Activated T-cell treated with anti-CD3 and anti-CD28 coated beads, Interleukin-2, amount 50 U/mL, for 48 hours (primary cell): ENCODE data around the gene SH2D3C.
"Not testable (repeated sequence)": the region's sequence is repeated elsewhere in the genome, so short reads cannot be mapped to it uniquely, and the experiment has no call there.

Experiments used
- DNase-seq, 2 experiments: peaks; one replicate each; pipeline ENCODE4 v3.0.0-alpha.2; 2020

The SH2D3C gene

GRCh38 chr9:127763918-127764384 is 14.5 kb downstream of the SH2D3C start:
- peak; percentile 55 to 59 for DNase-seq

DNA sequence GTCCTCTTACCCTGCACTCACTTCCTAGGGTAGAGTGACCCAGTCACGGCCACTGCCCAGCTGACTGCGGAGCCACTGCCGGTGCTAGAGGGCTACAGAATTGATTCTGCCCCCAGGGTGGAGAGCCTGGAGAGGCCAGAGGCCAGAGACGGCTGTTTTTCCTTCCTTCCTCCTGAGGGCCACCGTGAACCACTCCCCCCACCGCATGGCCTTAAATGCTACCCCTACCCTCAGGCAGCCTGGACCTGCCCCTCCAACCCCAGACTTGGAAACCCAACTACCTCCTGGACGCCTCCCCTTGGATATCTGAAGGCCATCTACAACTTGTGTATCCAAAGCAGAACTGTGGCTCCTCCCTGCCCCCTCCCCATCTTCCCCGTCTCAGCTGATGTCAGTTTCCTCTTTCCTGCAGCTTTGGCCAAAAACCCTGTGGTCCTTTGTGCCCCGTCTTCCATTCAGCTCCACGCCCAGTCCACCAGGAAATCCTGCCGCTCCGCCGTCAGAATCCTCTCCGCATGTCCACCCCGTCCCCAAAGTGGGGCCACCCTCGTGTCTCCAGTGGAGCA is 16.3 kb downstream of the SH2D3C start:
- no peak for DNase-seq

GRCh38 chr9:127761491-127761956 is 16.9 kb downstream of the SH2D3C start:
- DNase-seq, result no peak

- no peak for DNase-seq
Measured at GRCh38 chr9:127761061-127761460, 17.4 kb downstream of the SH2D3C start.

DNA sequence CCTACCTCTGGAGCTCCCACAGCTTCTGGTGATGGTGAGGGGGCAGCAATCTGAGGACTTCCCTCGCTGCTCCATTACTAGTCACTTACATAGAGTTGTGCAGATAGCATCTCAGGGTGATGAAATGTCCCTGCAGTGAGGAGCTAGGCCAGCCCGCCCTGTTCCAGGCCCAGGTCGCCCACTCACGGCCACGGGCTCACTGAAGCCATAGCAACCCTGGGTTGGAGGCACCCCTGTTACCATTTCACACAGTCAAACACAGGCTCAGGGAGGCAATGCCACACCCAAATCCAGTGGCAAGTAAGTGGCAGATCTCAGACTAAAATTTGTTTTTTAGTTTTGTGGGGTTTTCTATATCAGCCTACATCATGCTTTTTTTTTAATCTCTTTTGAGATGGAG is 19.6 kb downstream of the SH2D3C start:
- no peak for DNase-seq

DNA sequence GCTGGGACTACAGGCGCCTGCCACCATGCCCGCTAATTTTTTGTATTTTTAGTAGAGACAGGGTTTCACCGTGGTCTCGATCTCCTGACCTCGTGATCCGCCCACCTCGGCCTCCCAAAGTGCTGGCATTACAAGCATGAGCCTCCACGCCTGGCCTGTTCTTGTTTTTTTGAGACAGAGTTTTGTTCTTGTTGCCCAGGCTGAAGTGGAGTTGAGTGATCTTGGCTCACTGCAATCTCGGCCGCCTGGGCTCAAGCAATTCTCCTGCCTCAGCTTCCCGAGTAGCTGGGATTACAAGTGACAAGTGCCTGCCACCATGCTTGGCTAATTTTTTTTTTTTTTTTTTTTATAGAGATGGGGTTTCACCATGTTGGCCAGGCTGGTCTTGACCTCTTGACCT is 21.7 kb downstream of the SH2D3C start:
- not testable (repeated sequence) for DNase-seq

DNA sequence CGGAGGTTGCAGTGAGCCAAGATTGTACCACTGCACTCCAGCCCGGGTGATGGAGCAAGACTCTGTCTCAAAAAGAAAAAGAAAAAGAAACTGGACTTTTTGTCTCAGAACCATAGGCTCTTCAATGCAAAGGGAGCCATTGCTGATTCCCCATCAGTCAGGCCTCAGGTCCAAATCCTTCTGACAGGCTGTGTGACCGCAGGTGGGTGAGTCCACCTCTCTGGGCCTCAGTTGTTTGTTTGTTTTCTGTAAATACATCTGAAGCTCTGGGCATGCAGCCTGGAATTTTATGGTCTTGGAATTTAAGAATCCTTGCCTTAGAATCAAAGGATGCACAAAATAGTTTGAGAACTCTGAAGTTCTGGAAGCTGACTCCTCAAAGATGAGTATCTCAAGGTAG is 22.2 kb downstream of the SH2D3C start:
- DNase-seq, result no peak

- DNase-seq, result no peak
Measured at GRCh38 chr9:127755061-127756060, 23.1 kb downstream of the SH2D3C start.

GRCh38 chr9:127754099-127755060 is 24.1 kb downstream of the SH2D3C start:
- DNase-seq, result no peak

GRCh38 chr9:127753622-127754021 is 24.8 kb downstream of the SH2D3C start:
- DNase-seq, result no peak

DNA sequence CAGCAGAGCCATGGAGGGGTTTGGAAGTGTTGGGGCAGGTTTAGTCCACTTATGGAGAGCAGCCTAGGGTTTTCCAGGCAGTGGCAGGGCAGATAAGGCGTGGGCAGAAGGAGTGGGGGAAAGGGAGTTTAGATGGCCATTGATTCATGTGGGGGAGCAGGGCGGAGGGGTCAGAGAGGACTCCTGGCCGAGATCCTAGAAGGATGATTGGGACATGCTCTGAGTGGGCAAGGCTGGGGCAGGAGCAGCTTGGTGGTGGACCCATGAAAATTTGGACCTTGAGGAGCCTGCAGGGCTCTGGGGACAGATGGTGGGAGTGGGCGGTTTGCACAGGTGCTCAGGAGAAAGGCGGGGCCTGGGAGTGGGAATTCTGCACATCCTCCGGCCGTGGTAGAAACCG is 25.3 kb downstream of the SH2D3C start:
- DNase-seq, result no peak

GRCh38 chr9:127751269-127752054 is 27.0 kb downstream of the SH2D3C start:
- no peak for DNase-seq

DNA sequence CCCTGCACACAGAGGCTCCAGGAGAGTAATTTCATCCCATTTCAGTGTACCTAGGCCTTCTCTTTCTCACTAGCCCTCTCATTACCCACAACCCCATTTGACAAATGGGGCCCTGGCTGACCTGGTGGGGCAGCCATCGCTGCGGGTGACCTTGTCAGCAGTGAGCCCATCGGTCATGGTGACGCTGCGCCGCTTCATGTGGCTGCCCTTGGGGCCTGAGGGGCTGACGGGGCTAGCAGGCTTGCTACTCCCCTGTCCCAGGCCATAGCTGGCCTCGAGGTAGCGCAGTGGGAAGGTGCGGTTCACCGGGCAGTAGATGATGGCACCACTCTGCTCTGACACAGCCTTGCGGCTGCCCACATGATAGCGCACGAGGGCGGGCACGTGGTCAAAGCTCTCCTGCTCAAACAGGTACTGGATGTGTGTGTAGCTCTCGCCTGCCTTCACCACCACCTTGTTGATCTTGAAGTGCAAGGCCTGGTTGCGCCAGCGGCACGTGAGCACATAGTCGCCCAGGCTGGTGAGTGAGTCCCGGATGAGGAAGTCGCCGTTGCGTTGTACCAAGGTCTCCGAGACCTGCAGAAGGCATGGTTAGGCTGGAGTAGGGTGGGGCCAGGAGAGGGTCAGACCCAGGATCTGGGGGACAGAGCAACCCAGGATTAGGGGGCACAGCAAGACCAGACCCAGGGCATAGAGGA is 29.2 kb downstream of the SH2D3C start:
- DNase-seq, result no peak

- DNase-seq, result no peak
Measured at GRCh38 chr9:127746959-127747569, 31.4 kb downstream of the SH2D3C start.

GRCh38 chr9:127744398-127745110 is 33.9 kb downstream of the SH2D3C start:
- no peak for DNase-seq

DNA sequence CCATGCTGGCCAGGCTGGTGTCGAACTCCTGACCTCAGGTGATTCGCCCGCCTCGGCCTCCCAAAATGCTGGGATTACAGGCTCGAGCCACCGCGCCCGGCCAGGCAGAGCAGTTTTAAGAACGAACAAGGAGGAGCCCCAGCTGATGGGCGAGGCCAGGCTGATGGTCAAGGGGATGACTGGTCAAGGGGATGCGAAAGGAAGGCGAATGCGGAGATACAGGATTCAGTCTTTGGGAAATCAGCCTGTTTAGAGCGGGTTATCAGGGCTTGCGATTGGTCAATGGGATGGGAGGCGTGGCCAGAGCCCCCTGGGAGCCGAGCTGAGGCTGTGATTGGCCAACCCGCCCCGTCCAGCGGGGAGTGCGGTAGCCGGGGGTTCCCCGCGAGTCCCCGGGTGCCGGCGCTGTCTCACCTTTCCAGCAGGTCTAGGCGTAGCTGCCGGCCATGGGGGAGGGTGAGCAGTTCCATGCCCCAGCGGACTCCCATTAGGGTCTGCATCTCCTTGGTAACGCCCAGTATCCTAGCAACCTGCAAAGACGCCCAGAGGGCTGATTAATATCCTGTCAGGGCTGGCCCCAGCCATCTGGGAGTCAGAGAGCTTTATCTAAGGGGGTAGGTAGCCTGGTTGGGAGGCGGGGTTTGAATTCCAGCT is 35.9 kb downstream of the SH2D3C start:
- no peak for DNase-seq

DNA sequence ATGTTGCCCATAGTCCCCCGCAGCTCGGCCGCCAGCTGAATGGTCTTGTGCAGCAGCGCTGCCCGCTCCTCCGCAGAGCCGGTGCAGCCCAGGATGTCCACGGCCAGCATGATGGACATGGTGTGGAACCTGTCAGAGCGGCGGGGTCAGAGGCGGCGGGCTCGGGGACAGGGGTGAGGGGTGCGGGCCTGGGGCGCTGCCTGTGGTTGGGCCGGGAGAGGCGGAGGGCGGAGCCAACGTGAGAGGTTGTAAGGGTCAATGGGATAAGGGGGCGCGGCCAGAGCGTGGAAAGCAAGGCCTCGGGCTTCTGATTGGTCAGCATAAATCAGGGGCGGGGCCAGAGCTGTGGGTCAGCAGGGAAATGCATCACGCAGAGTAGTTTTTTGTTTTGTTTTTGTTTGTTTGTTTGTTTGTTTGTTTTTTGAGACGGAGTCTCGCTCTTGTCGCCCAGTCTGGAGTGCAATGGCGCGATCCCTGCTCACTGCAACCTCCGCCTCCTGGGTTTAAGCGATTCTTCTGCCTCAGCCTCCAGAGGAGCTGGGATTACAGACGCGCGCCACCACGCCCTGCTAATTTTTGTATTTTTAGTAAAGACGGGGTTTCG is 36.5 kb downstream of the SH2D3C start:
- no peak for DNase-seq

- DNase-seq, result no peak
Measured at GRCh38 chr9:127739614-127740330, 38.7 kb downstream of the SH2D3C start.

DNA sequence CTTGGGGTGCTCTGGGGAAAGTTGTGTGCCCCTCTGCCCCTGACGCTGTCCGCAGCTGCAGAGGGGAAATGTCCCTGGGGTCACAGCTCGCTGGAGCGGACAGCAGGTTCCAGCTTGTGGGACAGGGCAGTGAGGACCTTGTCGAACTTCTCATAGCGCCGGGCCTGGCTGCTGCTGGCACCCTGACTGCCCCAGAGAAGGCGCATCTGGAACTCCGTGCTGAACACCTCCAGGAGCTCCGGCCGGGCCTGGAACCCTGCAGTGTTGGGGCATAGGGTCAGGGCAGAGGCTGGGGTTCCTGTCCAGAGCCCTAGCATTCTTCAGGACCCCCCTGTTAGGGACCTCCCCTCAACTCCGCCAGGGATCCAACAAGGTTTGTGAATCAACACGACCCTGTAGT is 39.8 kb downstream of the SH2D3C start:
- DNase-seq, result no peak
